CD4-positive, alpha-beta T cell treated with Interleukin-6 for 4 hours (primary cell): Measurements from ENCODE around the gene C1QTNF5.

Experiments
- DNase-seq: peaks from one replicate; pipeline ENCODE4 v3.0.0-alpha.2; 2020; ENCODE audit warnings: mixed read lengths

The C1QTNF5 gene

DNA sequence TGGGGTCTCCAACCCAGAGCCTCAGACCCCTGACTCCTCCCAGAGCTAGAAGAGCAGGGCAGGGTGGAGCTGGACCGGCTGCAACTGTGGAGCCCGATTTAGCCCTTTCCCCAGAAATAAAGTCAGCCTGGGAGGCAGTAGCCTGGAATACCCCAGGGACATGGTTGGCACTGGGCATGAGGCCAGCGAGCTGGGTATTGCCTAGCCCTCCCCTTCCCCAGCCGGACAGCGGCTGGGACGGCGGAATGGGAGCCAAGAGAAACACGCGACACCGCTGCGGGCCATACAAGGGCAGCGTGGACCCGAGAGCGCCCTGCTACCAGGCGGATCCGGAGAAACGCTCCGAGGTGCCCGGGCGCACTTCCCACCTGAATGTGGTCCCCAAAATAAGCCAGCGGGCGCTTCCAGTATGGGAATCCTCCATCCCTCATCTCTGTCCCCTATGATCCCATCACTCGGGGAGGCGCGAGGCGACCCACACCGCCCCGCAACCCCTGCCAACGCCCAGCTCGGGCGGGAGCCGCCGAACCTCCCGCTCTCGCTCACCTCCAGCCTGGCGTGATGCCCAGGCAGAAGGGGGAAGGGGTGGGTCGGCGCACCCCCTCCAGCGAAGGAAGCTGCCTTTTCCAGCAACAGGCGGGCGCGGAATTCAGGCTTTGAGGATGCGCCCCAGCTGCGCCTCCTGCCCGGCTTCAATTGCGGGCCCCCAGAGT lies 24.5 kb downstream of the C1QTNF5 start:
- no peak for DNase-seq

DNA sequence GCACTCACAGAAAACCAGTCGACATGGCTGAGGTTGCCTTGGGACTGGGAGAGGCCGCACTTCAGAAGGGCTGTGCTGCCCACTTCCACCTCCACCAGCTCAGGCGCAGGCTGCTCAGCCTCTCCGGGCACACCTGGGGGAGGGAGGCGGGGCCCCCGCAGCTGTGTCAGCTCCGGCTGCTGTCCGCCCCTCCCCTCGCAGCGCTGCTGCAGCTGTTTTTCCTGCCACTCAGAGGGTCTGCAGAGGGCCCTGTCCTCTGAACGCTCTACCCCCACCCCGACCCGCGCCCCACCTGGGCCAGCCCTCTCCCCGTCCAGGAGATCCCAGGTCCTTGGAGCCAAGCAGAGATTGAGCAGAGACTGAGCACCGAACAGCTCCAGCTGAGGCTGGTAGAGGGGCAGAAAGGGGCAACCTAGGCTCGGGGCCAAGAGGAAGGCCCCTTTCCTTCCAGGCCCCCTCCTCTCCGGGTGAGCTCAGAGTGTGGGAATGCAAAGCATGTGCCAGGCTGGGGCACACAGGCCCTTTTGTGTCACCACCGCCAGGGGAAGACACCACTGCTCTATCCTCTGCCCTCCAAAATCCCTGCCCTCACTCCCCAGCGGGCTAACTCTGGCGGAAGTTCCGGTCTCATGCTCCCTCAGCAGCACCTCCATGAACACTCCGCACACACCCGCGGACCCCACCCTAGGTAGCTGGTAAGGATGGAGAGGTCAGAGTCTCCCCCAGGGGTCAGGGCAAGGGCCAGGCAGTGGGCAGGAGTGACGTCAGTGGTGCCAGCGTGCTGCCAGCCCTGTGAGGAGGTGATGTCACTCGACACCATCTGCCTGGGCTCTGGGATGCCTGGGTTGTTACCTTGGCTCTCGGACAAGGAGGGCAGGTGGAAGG lies 25.3 kb downstream of the C1QTNF5 start:
- DNase-seq: peak; percentile 76

DNA sequence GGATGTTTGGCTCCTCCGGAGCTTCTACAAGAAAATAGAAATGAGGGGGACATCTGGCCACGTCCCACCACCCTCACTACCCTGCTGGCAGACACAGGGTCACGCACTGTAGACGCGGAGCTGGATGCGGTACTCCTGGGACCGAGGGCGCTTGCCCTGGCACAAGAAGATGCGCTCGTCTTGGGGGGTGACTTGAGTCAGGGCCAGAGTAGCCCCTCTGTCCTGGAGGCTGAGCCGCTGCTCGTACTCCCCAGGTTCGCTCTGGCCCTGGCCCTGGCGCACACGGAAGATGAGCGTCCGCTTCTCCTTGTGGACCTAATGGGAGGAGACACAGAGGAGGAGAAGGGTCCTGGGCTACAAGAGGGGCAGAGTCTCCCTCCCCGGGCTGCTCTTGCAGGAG lies 26.0 kb downstream of the C1QTNF5 start:
- DNase-seq: no peak

DNA sequence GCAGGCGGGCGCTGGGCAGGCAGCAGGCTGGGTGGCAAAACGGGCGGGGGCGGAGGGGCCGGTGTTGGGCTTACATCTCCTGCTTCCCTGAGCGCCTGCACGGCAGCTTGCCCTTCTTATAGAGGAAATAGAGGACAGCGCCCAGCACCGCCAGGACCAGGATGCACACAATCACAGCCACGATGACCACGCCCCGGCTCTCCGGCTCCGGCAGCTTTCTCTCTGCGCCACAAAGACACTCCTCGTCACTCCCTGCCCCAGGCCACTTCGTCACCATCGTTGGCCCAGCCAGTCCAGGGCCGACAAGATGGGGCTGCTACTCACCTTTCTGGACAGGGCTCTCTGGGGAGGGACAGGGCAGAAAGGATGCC lies 30.0 kb downstream of the C1QTNF5 start:
- DNase-seq: no peak

- DNase-seq: no peak
Measured at GRCh38 chr11:119309953-119310681, 30.6 kb downstream of the C1QTNF5 start.

- DNase-seq: no peak
Measured at GRCh38 chr11:119309411-119309810, 31.3 kb downstream of the C1QTNF5 start.

DNA sequence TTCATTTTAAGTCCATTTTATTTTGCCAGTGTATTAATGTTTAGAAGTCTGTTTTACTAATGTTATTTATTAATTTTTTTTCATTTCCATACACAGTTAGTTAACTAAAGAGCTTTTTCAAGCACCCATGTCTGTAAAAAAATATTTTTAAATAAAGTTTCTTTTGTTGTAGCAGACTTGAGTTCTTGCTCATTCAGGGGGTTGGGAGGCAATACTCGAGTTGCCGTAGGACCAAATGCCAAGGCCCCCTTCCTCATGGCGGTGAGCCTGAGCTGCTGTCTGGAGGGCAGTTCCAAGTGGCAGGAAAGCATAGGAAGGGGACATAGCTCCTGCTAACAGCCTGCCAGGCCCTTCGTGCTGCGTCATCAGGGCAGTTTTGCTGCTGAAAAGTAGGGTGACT lies 32.7 kb downstream of the C1QTNF5 start:
- DNase-seq: no peak

DNA sequence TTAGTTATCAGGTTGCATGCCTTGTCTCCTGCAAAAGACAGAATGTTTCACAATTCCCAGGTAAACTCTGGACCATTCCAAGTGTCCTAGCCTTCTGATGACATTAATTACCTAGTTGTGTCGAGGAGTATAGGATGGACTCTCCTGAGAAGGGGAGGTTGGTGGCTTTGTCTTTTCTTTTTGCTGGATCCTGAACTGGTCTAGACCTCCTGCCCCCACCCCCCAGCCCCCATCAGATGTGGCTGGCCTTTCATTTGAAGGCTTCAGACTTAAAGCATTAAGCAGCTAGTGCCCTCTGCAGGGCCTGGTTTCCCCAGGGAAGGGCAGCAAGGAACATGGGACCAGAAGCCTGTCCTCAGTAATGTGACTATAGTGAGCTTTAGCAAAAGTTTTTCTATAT lies 33.5 kb downstream of the C1QTNF5 start:
- DNase-seq: no peak

GRCh38 chr11:119306373-119306890 lies 34.3 kb downstream of the C1QTNF5 start:
- peak; percentile 56 for DNase-seq

DNA sequence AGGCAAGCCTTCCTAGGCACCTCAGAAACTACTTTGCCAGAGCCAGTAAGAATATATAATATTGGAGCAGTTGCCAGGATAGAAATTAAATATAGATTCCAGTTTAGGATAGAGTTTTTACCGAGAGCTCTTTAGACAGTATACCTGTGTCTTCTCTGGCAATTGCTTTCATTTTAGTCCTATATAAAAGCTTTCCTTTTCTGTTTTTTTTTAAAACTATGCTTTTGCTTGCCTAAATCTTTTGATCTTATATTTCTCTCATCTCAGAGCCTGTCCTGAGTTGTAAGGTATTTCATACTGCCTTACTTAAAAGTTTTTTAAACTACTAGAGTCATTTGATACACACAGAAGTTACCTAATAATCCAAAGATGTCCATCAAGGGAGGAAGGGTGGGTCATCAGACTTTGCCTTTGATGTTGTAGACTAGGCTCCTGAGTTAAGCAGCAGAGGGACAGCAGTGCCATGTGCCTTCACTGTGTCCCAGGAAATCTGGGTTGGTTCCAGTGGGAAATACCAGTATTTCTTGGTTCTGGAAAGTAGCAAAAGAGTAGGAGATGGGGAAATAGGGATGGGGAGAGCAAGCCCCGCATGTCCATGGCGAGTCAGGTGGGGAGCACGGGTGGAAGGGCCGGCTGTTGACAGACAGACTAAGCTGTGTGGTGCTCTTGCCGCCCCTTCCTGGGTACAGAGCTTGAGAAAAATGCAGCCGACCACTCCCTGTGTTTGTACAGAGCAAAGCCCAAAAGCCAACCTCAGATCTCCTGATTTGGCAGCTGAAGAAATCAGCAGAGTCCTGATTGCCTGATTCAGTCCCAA lies 34.9 kb downstream of the C1QTNF5 start:
- no peak for DNase-seq

DNA sequence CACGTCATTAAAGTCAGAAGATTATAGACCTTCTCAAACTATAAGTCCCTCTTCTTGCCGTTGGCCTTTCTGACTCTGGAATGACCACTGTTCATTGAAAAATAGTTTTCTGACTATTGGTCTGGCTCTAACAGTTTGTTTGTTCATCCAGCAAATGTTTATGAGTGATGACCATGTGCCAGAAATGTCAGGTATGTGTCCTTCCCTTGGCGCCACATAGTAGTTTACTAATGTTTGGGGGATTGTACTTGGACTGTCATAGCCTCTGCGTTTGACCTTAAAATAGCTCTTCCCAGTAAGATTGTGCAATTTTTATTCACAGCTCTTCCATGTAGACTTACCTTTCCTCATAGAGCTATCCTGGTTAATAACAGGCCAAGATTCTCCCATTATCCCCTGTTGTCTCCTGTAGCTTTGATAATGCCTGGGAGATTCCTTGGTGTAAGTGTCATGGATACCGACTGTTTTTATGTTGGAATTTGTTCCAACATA lies 37.4 kb downstream of the C1QTNF5 start:
- no peak for DNase-seq

DNA sequence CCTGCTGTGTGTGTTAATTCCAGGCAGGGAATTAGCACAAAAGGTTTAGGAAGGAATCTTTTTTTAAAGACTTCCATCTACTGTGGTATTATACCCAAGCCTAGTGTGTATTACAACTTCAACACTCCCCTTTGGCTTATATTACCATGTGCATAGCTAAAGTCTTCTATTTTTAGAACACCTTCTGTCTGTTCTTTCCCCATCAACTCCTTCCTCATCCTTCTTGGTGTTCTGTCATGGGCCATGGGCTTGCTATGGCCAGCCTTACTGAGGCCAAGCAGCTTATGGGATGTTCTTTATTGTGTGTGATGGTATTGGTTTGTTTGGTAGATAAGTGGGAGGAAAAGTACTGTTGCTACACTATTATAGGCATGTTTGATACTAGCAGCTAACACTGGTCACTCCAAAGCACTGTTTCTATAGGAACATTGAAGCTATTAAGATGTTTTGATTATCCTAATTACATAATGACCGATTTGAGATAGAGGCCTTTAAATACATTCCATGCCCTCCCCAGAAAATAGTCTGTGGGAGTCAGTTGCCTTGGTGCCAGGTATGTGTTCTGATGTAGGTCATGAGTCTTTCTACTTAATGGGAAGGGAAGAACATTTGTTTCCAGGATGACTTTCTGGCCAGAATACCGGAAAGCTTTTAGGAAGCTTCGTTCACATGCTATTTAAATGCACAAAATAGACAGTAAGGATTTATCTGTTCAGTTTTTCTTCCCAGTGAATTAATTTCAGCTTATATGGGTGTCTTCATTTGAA lies 40.3 kb downstream of the C1QTNF5 start:
- DNase-seq: no peak

DNA sequence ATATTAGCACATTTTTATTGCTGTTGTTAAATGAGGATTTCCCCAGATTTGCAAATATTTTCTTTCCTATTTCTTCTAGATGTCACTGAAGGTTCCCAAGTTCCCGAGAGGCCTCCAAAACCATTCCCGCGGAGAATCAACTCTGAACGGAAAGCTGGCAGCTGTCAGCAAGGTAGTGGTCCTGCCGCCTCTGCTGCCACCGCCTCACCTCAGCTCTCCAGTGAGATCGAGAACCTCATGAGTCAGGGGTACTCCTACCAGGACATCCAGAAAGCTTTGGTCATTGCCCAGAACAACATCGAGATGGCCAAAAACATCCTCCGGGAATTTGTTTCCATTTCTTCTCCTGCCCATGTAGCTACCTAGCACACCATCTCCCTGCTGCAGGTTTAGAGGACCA lies 41.3 kb downstream of the C1QTNF5 start:
- no peak for DNase-seq

GRCh38 chr11:119298726-119299125 lies 42.0 kb downstream of the C1QTNF5 start:
- DNase-seq: no peak

GRCh38 chr11:119297938-119298337 lies 42.7 kb downstream of the C1QTNF5 start:
- DNase-seq: no peak

DNA sequence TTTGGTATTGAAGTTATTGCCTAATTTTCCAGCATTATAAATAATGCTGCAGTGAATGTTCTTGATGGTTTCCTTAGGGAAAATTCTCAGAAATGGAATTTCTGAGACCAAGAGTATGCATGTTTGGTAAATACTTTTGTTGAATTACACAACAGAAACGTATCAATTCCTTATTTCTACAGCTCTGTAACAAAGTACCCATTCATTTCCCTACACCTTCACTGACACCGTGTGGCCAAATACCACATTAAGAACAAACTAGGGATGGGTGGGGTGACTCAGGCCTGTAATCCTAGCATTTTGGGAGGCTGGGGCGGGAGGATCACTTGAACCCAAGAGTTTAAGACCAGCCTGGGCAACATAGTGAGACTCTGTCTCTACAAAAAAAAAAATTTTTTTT lies 45.5 kb downstream of the C1QTNF5 start:
- no peak for DNase-seq

- DNase-seq: no peak
Measured at GRCh38 chr11:119293461-119293860, 47.2 kb downstream of the C1QTNF5 start.

DNA sequence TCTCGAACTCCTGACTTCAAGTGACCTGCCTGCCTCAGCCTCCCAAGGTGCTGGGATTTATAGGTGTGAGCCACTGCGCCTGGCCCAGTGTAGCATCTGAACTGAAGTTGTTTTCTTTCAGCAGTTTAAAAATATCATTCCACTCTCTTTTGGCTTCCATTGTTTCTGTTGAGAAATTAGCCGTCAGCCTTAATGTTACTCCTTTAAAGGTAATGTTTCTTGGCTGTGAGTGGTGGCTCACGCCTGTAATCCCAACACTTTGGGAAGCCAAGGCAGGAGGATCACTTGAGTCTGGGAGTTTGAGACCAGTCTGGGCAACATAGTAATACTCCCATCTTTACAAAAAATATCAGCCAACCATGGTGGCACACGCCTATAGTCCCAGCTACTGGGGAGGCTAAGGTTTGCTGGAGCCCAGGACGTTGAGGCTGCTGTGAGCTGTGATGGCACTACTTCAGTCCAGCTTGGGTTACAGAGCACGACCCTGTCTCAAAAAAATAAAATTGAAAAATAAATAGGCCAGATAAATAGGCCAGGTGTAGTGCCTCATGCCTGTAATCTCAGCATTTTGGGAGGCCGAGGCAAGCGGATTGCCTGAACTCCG lies 49.7 kb downstream of the C1QTNF5 start:
- DNase-seq: no peak
